GM19438 (cell line): Measurements from ENCODE around the gene FAAH.

Experiments used
- ATAC-seq: cut with Tn5 transposase; IDR thresholded peaks from one replicate; pipeline ENCODE4 v1.9.1; 2021; ENCODE audit warnings: low read depth; ENCODE audit not compliant: unreplicated experiment

Gene FAAH

DNA sequence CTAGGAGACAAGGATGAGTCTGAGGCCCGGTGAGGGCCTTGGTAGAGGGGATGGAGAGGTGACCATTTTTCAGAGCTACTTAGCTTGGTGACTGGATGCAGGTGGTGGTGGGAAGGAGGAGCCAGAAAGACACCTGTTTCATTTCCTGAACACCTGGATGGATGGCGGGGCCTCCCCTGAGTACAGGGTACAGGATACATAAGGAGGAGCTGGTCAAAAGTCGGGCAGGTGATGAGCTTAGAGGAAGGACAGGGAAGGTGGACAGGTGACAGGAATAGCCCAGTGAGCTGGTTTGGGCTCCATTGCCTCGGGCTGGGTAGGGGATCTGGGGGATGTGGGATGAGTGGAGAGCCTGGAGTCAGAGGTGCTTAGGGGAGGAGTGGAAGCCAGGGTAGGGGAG lies 6.3 kb downstream of the FAAH start:
- no peak for ATAC-seq

GRCh38 chr1:46401154-46401913 lies 7.2 kb downstream of the FAAH start:
- ATAC-seq, result no peak

GRCh38 chr1:46401964-46402626 lies 8.0 kb downstream of the FAAH start:
- ATAC-seq, result no peak

DNA sequence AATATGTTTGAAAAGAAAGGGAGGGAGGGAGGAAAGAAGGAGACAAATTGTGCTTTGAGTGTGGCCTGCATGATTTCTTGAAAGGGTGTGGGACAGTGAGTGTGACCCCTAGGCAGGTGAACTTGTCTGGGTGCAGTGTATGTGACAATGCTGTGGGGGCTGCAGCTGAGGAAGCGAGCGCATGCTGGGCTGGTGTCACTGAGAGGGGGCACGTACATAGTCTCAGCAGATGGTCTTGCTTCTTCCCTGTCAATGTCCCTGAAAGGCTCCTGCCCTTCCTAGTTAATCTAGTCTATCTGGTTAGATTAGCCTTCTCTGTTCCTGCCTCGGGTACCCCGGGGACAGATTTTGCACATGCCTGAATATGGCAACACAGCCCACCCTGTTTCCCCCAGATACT lies 9.8 kb downstream of the FAAH start:
- ATAC-seq, result no peak

- no peak for ATAC-seq
These were observed 10.5 kb downstream of the FAAH start for GRCh38 chr1:46404482-46405196.

DNA sequence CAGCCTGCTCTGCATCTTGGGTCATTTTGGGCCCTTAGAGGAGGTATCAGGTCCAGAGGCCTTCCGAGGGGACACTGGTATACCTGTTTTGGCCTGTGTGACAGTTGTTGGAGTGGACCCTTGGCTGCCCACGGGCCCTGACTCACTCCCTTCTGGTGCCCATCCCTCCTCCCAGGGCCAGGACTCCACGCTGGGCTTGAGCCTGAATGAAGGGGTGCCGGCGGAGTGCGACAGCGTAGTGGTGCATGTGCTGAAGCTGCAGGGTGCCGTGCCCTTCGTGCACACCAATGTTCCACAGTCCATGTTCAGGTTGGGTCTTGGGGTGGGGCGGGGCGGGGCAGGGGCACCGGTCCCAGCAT lies 11.1 kb downstream of the FAAH start:
- ATAC-seq, result no peak

- no peak for ATAC-seq
These were observed 11.6 kb downstream of the FAAH start for GRCh38 chr1:46405724-46406123.

DNA sequence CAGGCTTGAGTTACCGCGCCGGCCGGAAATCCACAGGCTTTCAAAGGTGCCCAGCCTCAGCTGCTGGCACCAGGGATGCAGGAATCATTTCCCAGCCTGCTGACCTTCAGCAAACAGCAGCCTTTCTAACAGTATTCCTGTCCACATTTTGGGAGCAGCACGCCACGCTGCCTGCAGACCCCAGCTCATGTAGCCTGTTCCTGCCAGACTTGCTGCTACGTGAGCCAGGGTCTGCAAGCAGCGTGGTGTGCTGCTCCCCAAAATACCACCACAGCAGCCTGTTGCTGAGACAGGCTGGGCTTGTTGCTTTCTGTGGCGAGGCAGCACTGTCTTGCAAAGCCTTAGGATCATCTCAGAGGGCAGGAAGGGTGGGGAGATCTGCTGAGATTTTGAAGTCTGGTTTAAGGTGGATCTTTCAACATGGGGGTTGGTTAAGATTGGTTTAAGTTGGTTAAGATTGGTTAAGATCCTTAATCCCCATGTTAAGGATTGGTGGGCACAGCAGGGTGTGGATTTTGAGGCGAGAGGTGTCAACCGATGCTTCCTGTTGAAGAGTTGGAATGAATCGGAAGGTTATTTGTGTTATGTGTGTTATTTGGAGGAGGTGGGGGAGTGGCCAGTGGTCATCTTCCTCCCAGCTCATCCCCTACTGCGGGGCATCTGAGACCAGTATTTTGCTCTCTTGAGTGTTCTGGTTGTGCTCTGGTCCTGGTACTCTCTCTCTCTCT lies 12.9 kb downstream of the FAAH start:
- no peak for ATAC-seq

DNA sequence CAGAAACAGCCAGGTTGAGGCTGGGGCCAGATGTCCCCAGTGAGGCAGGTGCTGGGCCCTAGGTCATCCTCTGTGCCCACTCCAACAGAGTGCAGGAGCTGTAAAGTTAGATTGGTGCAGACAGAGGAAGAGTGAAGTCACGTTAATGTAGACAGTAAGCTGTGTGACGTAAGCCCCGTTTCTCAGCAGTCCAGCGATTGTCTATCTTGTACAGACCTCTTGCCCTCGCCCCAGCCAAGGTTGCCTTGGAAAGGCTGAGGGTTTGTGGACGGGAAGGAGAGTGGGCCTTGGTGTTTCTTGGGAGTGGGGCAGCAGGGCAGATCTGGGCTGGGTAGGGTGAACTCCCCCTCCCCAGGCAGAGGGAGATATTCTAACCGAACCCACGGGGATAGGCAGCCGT lies 13.5 kb downstream of the FAAH start:
- no peak for ATAC-seq

DNA sequence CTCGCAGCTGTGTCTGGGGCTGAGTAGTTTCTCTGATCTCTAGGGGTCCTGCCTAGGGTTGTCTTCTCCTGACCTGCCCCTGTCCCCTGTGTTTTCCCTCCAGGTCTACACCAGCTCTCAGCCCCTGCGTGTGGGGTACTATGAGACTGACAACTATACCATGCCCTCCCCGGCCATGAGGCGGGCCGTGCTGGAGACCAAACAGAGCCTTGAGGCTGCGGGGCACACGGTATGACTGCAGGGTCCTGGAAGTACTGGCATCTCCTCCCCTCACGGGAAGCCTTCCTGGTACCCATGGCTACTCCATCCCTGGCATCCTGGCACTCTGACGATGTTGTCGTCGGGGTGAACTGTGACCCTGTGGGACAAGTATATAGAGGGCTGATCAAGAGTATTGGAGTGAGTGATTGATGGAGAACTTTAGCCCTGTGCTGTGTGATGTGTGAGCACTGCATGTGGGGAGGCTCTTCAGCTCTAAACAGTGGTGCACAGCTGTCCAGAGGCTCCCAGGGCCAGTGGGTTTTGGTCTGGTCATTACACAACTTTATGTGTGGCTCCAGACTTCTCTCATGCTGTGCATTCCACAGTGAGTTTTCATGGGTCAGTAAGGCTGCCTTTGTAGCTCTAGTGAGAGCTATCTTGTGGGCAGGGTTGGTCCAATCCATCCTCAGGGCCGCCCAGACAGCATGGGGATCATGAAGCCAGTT lies 14.4 kb downstream of the FAAH start:
- ATAC-seq, result no peak

DNA sequence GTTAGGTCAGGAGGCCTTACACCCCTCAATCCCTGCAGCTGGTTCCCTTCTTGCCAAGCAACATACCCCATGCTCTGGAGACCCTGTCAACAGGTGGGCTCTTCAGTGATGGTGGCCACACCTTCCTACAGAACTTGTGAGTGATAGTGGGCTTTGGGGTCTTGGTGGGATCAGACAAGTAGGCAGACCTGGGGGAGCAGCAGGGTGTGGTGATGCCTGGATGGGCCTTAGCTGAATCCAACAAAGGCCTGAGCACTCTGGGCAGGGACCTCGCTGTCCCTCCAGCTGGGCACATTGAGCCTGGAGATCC lies 14.9 kb downstream of the FAAH start:
- no peak for ATAC-seq

DNA sequence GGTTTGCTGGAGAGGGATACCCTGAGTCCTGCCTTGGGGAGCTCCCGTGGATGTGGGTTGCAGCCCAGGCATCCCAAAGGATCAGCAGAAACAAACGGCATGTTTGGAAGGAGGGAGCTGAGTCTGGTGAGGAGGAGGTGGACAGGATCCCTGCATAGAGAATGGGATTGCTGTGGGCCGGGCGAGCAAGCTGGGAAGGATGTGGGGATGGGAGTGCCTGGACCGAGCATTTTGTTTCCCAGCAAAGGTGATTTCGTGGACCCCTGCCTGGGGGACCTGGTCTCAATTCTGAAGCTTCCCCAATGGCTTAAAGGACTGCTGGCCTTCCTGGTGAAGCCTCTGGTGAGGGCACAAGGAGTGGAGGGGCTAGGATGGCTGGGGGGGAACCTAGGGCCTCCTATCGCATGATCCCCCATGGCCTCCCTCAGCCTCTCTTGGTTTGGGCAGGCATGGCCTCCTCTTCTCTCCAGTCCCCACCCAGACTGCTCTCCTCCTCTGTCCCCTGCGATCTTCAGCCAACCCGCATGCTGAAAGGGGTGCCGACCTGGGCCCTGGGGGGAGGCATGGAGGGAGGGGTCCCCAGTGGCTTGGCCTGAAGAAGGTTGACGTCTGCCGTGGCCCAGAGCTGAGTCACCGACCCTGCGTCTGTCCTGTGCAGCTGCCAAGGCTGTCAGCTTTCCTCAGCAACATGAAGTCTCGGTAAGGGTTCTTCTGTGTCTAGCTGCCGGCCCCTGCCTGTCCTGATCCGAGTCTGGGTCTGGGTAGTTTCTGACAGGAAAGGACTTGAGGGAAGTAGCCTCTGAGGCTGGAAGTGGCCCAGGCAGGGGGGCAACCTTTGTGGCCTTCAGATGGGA lies 16.3 kb downstream of the FAAH start:
- no peak for ATAC-seq

DNA sequence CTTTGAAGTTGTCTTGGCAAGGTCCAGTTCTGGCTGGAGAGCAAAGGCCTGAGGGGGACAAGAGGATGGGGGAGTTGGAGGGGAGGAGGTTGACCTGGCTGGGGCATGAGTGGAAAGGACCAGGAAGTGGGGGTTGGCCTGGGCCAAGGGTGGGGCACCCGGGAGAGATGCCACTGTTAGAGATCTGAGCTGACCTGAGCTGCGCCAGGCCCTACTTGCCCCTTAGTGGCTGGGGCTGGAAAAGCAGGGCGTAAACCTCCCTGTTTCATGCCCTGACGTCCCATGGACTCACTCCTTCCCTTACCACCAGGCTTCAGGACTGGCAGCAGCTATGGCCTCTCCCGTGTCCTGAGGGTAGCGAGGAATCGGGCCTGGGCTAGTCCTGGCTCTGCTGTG lies 16.9 kb downstream of the FAAH start:
- no peak for ATAC-seq

- no peak for ATAC-seq
These were observed 17.7 kb downstream of the FAAH start for GRCh38 chr1:46411601-46412341.

- ATAC-seq, result no peak
These were observed 18.9 kb downstream of the FAAH start for GRCh38 chr1:46412893-46413595.

DNA sequence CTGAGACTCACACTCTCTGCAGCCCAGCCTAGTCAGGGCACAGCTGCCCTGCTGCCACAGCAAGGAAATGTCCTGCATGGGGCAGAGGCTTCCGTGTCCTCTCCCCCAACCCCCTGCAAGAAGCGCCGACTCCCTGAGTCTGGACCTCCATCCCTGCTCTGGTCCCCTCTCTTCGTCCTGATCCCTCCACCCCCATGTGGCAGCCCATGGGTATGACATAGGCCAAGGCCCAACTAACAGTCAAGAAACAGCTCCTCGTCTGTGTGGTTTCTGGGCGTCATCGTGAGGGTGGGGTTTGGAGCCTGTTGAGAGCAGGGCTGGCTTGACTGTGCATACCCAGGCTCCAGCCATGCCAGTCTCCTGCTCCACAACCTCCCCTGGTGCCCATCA lies 19.5 kb downstream of the FAAH start:
- no peak for ATAC-seq

GRCh38 chr1:46415514-46415913 lies 21.4 kb downstream of the FAAH start:
- no peak for ATAC-seq

GRCh38 chr1:46418976-46419375 lies 24.9 kb downstream of the FAAH start:
- ATAC-seq, result no peak

- no peak for ATAC-seq
These were observed 26.4 kb downstream of the FAAH start for GRCh38 chr1:46420533-46420915.
